GM13976 (cell line): ENCODE data around the gene GIMAP5.
A peak's percentile ranks its signal among the peaks of the same experiment; 100 is the strongest.

Experiments
- DNase-seq: peaks from one replicate; pipeline ENCODE4 v3.0.0; 2012; ENCODE audit warnings: low spot score
- in situ Hi-C: fragments of 300-500 bp; cut with MboI; formaldehyde crosslinking; loops from one replicate; pipeline ENCODE4 v1.12.0; 2022; ENCODE audit warnings: low sequenced_read_pairs, mixed read lengths, inconsistent platforms; ENCODE audit not compliant: unreplicated experiment
- TF ChIP-seq, protein P1 (sequence below): IDR thresholded peaks from 2 replicates; pipeline ENCODE4 v1.5.1; 2012; ENCODE audit warnings: borderline replicate concordance, mild to moderate bottlenecking; ENCODE audit not compliant: insufficient read depth; ENCODE audit errors: extremely low read depth, missing control alignments, control extremely low read depth

Gene GIMAP5

DNA sequence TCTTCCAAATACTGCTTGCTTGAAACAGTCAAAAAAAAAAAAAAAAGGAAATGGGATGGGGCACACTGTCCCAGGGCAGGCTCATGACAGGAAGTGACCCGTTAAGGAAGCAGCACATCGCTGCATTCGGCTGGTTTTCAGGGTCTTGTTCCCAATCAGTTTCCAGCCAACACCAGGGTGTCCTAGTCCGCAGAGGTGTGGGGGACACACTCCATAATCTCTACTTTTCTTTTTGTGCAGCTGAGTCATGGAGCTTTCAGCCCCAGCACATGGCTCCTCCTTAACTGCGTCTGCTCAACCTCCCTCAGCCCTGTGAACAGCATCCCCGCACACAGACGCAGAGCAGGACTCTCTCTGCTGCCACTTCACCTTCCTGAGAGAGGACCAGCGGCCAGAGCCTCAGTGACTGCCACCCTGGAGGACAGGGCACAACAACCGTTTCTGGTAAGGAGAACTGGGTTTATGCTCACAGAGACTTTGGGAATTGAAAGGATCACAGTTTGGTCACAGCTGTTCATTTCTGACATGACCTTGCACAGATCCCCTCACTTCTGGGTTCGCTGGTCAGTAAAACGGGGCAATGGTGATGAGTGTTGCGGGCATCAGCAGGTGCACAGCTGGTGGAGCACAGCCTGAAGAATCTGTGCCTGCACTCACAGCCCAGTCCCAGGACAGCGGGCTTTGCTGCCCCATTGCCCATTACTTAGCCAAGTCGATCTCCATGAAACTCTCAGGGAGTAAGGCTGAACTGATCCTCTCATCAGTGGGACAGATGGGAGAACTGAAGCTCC lies at the start of gene GIMAP5:
Gene GIMAP5, plus strand, starts transcription at position 154 of the 791 bp plus-strand sequence. CDS start 3,467 bp downstream, outside the sequence.
- in situ Hi-C loops, result no loop called here
- DNase-seq, result peak; percentile 31
- TF ChIP-seq, protein P1, sequence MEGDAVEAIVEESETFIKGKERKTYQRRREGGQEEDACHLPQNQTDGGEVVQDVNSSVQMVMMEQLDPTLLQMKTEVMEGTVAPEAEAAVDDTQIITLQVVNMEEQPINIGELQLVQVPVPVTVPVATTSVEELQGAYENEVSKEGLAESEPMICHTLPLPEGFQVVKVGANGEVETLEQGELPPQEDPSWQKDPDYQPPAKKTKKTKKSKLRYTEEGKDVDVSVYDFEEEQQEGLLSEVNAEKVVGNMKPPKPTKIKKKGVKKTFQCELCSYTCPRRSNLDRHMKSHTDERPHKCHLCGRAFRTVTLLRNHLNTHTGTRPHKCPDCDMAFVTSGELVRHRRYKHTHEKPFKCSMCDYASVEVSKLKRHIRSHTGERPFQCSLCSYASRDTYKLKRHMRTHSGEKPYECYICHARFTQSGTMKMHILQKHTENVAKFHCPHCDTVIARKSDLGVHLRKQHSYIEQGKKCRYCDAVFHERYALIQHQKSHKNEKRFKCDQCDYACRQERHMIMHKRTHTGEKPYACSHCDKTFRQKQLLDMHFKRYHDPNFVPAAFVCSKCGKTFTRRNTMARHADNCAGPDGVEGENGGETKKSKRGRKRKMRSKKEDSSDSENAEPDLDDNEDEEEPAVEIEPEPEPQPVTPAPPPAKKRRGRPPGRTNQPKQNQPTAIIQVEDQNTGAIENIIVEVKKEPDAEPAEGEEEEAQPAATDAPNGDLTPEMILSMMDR, result no peak

DNA sequence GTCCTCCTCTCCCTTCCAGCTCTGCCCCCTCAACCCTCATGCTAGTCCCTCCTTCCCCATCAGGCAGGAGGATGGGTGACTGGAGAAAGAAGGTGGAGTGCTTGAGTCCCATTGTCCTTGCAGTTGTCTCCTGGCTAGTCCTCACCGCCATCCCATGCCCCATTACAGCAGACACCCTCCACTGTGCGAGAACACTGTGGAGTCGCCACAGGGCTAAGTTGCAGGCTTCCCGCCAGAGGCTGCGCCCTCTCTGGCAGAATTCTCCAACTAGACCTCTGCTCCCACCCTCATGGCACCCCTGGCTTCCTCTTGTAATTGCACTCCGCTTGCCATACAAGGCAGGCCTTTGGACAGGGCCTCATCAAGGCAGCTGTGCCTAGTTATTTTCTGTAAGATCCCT lies 48.6 kb upstream of the GIMAP5 start:
- TF ChIP-seq, protein P1, result no peak
- in situ Hi-C loops, result no loop called here
- DNase-seq, result no peak

DNA sequence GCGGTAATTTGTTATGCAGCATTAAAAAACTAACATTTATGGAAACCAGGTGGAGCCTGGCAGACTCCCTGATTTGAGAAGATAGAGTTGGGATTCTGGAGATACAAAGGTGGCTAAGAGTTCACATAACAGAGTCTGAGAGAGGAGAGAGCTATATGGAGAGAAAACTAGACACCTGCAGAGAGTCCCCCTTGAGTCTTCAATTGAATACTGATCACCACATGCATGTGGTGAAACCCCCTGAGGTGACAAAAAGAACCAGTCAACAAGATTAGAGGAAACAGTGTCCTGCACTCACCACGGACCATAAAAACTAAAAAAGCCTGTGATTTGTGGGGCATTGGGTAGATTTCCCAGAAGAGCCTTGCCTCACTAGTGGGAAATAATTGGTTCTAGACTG lies 41.6 kb upstream of the GIMAP5 start:
- in situ Hi-C loops, result no loop called here
- DNase-seq, result no peak
- TF ChIP-seq, protein P1, result no peak

DNA sequence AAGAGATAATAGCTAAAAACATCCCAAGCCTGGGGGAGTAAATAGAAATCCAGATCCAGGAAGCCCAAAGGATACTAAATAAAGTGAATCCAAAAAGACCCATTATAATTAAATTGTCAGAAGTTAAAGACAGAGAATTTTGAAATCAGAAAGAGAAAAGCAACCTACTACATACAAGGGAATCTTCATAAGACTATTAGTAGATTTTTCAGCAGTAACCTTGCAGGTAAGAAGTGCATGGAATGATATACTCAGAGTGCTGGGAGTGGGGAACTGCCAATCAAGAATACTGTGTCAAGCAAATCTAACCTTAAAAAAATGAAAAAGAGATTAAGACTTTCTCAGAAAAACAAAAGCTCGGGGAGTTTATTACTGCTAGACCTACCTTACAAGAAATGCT lies 34.0 kb upstream of the GIMAP5 start:
- in situ Hi-C loops, result no loop called here

DNA sequence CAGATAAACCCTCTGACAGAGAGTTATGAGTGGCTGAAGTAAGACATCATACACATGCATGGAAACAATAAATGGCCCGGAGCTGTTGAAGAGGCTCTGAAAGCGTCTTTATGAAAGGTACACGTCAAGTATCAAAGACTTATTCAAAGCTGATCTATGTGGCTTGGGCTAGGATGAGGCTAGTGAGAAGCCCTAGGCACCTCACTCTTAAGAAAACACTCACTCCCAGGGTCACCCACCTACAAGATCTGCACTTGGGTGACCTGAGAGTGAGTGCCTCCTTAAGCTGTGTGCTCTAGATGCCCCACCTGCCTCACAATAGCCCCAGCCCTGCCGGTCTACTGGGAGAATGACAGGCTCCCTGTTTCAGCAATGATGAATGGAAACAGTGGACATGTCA lies 21.9 kb upstream of the GIMAP5 start:
- DNase-seq, result no peak
- in situ Hi-C loops, result no loop called here
- TF ChIP-seq, protein P1, result no peak

More for the DNA sequence above, 34.0 kb upstream of the GIMAP5 start:
- DNase-seq, result no peak
- TF ChIP-seq, protein P1, result no peak

DNA sequence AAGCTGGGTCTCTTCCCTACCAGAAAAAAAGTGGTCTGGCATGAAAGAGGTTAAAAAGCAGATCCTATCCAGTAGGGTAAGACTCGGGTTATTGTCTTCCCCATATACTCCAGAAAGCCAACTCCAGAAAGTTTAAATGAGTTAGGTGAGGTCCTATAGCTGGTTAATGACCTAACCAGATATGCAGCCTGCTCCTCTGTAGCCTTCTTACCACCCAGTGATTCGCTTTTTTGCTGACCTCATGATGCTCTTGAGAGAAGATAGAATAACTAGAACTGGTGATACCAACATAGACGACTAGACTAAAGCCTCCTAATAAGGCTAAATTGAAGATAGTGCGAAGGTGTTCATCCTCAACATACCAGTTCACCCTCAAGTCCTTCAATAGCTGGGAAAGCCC lies 21.5 kb upstream of the GIMAP5 start:
- TF ChIP-seq, protein P1, result no peak
- in situ Hi-C loops, result no loop called here

More for the DNA sequence above, 21.5 kb upstream of the GIMAP5 start:
- DNase-seq, result no peak
